ENCODE data around the gene EYA2. TPM values are rescaled to one million over a fixed set of nuclear protein-coding genes. Genes with fewer than 3 reads are reported as not detected.

EYA2 gene
- total RNA-seq, 1 experiment from 2014 or later, result 0.74 TPM

GRCh38 chr20:47154089-47154488 lies 259.4 kb downstream of the EYA2 start:
- Histone ChIP-seq H3K23me2 (ENCODE audit: insufficient read length, low read depth, low read length, poor library complexity, severe bottlenecking) (no peaks in the 10 kb centered on the region), H2AK5ac (ENCODE audit: insufficient read length, low read length) (no peak overlapping the region), H2BK20ac (ENCODE audit: low read depth, low read length, poor library complexity, severe bottlenecking) (no peak overlapping the region), H3K9ac (ENCODE audit: extremely low read depth, insufficient read length, low read length) (no peak overlapping the region), H3K79me1 (ENCODE audit: insufficient read depth, low read depth, low read length, poor library complexity, severe bottlenecking) (no peaks in the 10 kb centered on the region), H2BK120ac (ENCODE audit: low read depth, low read length, poor library complexity, severe bottlenecking) (no peak overlapping the region), H2BK5ac (ENCODE audit: insufficient read length, low read length) (no peak overlapping the region), H4K5ac (ENCODE audit: insufficient read length, low read depth, low read length) (no peak overlapping the region), H4K8ac (replicated peaks; ENCODE audit: insufficient read length, low read depth, low read length) (no peak overlapping the region), H3T11ph (ENCODE audit: low read length) (no peak overlapping the region), H3K23ac (ENCODE audit: insufficient read length, low read depth, low read length) (no peak overlapping the region), H3K4me1 (ENCODE audit: insufficient read depth, low read length) (no peaks in the 10 kb centered on the region), H2BK15ac (ENCODE audit: low read depth, low read length) (no peak overlapping the region), H2AFZ (ENCODE audit: low read length) (no peak overlapping the region), H3K9me3 (ENCODE audit: control insufficient read depth, low read depth, low read length) (no peaks in the 10 kb centered on the region), H3K27me3 (ENCODE audit: insufficient read depth, low read length) (no peaks in the 10 kb centered on the region), H3K4ac (ENCODE audit: low read depth, low read length) (no peak overlapping the region), H3K4me2 (ENCODE audit: insufficient read depth, insufficient read length, low read length) (no peak overlapping the region), H4K20me1 (ENCODE audit: control insufficient read depth, insufficient read depth, insufficient read length) (no peaks in the 10 kb centered on the region), H3K27ac (ENCODE audit: insufficient read length, low read depth, low read length) (no peak overlapping the region), H3K79me2 (ENCODE audit: insufficient read depth, low read length) (no peaks in the 10 kb centered on the region), H3K56ac (ENCODE audit: insufficient read length, low read depth, low read length) (no peak overlapping the region), H2BK12ac (ENCODE audit: insufficient read length, low read depth, low read length) (no peak overlapping the region), H3K18ac (ENCODE audit: insufficient read length, low read depth, low read length) (no peak overlapping the region), H3K14ac (ENCODE audit: insufficient read depth, low read length) (no peak overlapping the region), H4K91ac (ENCODE audit: insufficient read length, low read depth, low read length) (no peak overlapping the region)
- Mint-ChIP-seq H3K27ac (no peak overlapping the region), H3K9me3 (no peaks in the 10 kb centered on the region; a peak in 1 of 5 replicates), H3K27me3 (ENCODE audit: low read depth) (peaks cover 14% of the 10 kb centered on the region), H3K36me3 (ENCODE audit: insufficient read depth in 1 of 3, low read depth in 3 of 3) (no peaks in the 10 kb centered on the region; a peak in 1 of 7 replicates), H3K4me1 (peaks cover 0 to 3% of the 10 kb centered on the region in 2 experiments; a peak in 2 of 4 replicates), H3K4me3 (no peak overlapping the region)
- no peak for DNase-seq
- WGBS (ENCODE audit: extremely low coverage, insufficient read length, low lambda C conversion rate), result no CpG with 5 or more reads among the region's 2 CpGs
- TF ChIP-seq CTCF (conservative IDR thresholded peaks at IDR 0.05), result no peak
